Bronchial epithelial cell (primary cell): ENCODE data around the gene TPM1. TPM values are rescaled to one million over a fixed set of nuclear protein-coding genes. Genes with fewer than 3 reads are reported as not detected.

Experiments used
- DNase-seq: peaks from one replicate; pipeline ENCODE4 v3.0.0-alpha.2; 2010; ENCODE audit warnings: low read depth
- FAIRE-seq: peaks from 2 replicates; lab custom pipeline; 2011; peaks lifted over from hg19 to GRCh38; lab: Jason Lieb, UNC
- H3K27me3 ChIP-seq: 2 replicates; pipeline ENCODE4 v1.5.1; 2011; ENCODE audit warnings: low read length; ENCODE audit not compliant: control insufficient read depth, insufficient read depth
- H3K36me3 ChIP-seq: 2 replicates; pipeline ENCODE4 v1.5.1; 2011; ENCODE audit warnings: low read length; ENCODE audit not compliant: control insufficient read depth, insufficient read depth
- H3K4me3 ChIP-seq: 2 replicates; pipeline ENCODE4 v1.5.1; 2011; ENCODE audit warnings: mild to moderate bottlenecking, low read depth, low read length, control low read depth
- CTCF ChIP-seq: IDR thresholded peaks from 2 replicates; pipeline ENCODE4 v1.5.1; 2011; ENCODE audit warnings: mild to moderate bottlenecking, moderate library complexity, low read length, control low read depth, inconsistent platforms; ENCODE audit not compliant: insufficient read depth, severe bottlenecking
- total RNA-seq: library from RNA; depleted of rRNA; stranded (reverse); fragments of >200 nt; gene quantifications from 2 replicates; pipeline ENCODE4 v1.2.1, GENCODE V29; 2014

Gene TPM1
- total RNA-seq, 1 donor from 2014 or later: 111 TPM

GRCh38 chr15:63110428-63111026, 68.0 kb downstream of the TPM1 start:
- TF ChIP-seq CTCF: no peak
- H3K27me3 ChIP-seq: no peaks in the 10 kb centered on the region
- H3K36me3 ChIP-seq: no peaks in the 10 kb centered on the region
- H3K4me3 ChIP-seq: no peak overlapping the region
- no peak for DNase-seq
- FAIRE-seq: no peak

- no peaks in the 10 kb centered on the region for H3K36me3 ChIP-seq
- DNase-seq: no peak
- no peak for FAIRE-seq
- TF ChIP-seq CTCF: no peak
- no peaks in the 10 kb centered on the region for H3K27me3 ChIP-seq
- H3K4me3 ChIP-seq: no peak overlapping the region
Observed at GRCh38 chr15:63111481-63111880, 68.9 kb downstream of the TPM1 start.

- no peak for DNase-seq
- Histone ChIP-seq H3K27me3 (no peaks in the 10 kb centered on the region), H3K4me3 (no peak overlapping the region), H3K36me3 (no peaks in the 10 kb centered on the region)
- no peak for FAIRE-seq
- no peak for TF ChIP-seq CTCF
Observed at GRCh38 chr15:63112871-63113270, 70.3 kb downstream of the TPM1 start.

- Histone ChIP-seq H3K4me3 (no peak overlapping the region), H3K36me3 (no peaks in the 10 kb centered on the region), H3K27me3 (no peaks in the 10 kb centered on the region)
- FAIRE-seq (no peak), DNase-seq (no peak)
- TF ChIP-seq CTCF: no peak
Observed at GRCh38 chr15:63114465-63114864, 71.9 kb downstream of the TPM1 start.

Other genes starting within 250 kb of the TPM1 start
- 14.5 and 15.5 TPM in 2 replicates for gene LACTB, start 79.1 kb downstream of the TPM1 start, total RNA-seq
- 62.7 and 105 TPM in 2 replicates for gene RPS27L, start 114.7 kb downstream of the TPM1 start, total RNA-seq
- gene RAB8B, start 146.9 kb downstream of the TPM1 start, total RNA-seq: 18.7 and 23.0 TPM in 2 replicates
- 4.1 and 4.7 TPM in 2 replicates for gene APH1B, start 234.9 kb downstream of the TPM1 start, total RNA-seq